DOHH2 (cell line): ENCODE measurements around the gene MAN2A1.

ENCODE experiments used
- EZH2phosphoT487 ChIP-seq: fragments of 200-600 bp; sonication (generic); IDR thresholded peaks from 2 replicates; pipeline ENCODE4 v1.6.1; 2017; ENCODE audit warnings: borderline replicate concordance, mild to moderate bottlenecking, antibody characterized with exemption, low read length, moderate library complexity, mixed read lengths
- TF ChIP-seq, protein P1 (sequence below): fragments of 200-600 bp; sonication (generic); IDR thresholded peaks from one replicate; pipeline ENCODE4 v1.5.1; 2014; ENCODE audit warnings: antibody characterized with exemption, mild to moderate bottlenecking, low read depth, low read length; ENCODE audit not compliant: poor library complexity, severe bottlenecking

DNA sequence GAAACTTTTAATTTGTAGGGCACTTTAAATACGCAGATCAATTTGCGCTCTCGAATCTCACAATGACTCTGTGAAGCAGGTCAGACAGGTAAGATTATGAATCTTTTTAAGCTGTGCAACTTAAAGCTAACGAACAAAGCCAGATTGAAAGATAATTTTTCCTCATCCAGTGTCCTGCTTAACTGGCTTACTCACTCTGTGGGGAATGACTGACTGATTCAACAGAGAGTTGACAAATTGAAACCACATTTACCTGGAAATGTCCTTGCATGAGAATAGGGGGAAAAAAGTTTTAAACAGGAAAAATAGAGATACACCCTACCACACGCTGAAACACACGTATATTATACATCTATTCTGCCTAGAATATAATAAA is 187.9 kb downstream of the MAN2A1 start:
- TF ChIP-seq, protein P1, sequence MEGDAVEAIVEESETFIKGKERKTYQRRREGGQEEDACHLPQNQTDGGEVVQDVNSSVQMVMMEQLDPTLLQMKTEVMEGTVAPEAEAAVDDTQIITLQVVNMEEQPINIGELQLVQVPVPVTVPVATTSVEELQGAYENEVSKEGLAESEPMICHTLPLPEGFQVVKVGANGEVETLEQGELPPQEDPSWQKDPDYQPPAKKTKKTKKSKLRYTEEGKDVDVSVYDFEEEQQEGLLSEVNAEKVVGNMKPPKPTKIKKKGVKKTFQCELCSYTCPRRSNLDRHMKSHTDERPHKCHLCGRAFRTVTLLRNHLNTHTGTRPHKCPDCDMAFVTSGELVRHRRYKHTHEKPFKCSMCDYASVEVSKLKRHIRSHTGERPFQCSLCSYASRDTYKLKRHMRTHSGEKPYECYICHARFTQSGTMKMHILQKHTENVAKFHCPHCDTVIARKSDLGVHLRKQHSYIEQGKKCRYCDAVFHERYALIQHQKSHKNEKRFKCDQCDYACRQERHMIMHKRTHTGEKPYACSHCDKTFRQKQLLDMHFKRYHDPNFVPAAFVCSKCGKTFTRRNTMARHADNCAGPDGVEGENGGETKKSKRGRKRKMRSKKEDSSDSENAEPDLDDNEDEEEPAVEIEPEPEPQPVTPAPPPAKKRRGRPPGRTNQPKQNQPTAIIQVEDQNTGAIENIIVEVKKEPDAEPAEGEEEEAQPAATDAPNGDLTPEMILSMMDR, result no peak
- TF ChIP-seq EZH2phosphoT487, result no peak
